ENCODE measurements around the gene PLRG1. TPM values are rescaled to one million over a fixed set of nuclear protein-coding genes. Genes with fewer than 3 reads are reported as not detected.

PLRG1 gene
- polyA plus RNA-seq, 1 donor (not counting 4 experiments of a cell fraction or from before 2014, with no cell fraction given) = 132 TPM

GRCh38 chr4:154516318-154517029 lies 33.7 kb downstream of the PLRG1 start:
- Histone ChIP-seq H3K27me3 (ENCODE audit: control insufficient read depth, extremely low read depth, insufficient read depth, low read length) (no peaks in the 10 kb centered on the region), H4K20me1 (ENCODE audit: control insufficient read depth, extremely low read depth, insufficient read depth, low read length) (no peaks in the 10 kb centered on the region), H3K9me1 (ENCODE audit: control insufficient read depth, extremely low read depth, insufficient read depth, low read length) (no peaks in the 10 kb centered on the region), H3K27ac (ENCODE audit: control insufficient read depth, insufficient read depth, low read length) (no peak overlapping the region), H3K9me3 (ENCODE audit: control insufficient read depth, low read depth, low read length) (no peaks in the 10 kb centered on the region), H3K79me2 (ENCODE audit: control insufficient read depth, insufficient read depth, low read length) (no peaks in the 10 kb centered on the region), H3K4me2 (ENCODE audit: control insufficient read depth, extremely low read depth, insufficient read depth, low read depth, low read length) (no peak overlapping the region), H3K4me1 (ENCODE audit: control insufficient read depth, extremely low read depth, insufficient read depth, low read length) (peaks cover 5% of the 10 kb centered on the region), H2AFZ (ENCODE audit: control insufficient read depth, low read length) (no peak overlapping the region), H3K9ac (ENCODE audit: control insufficient read depth, extremely low read depth, insufficient read depth, low read length) (no peak overlapping the region), H3K4me3 (ENCODE audit: control insufficient read depth in 2 of 3, extremely low read depth in 1 of 3, insufficient read depth in 2 of 3, low read depth in 1 of 3, low read length in 3 of 3) (no peak overlapping the region), H3K36me3 (ENCODE audit: control insufficient read depth in 2 of 2, extremely low read depth in 1 of 2, insufficient read depth in 2 of 2, low read length in 2 of 2) (no peaks in the 10 kb centered on the region)
- dilution Hi-C loops (cut with MboI; ENCODE audit: extremely low pct_ligation_motif_present, low sequenced_read_pairs) = no loop called here
- DNase-seq (ENCODE audit: low read depth, low spot score) (no peak), FAIRE-seq (no peak)
- no peak for TF ChIP-seq EZH2 (IDR thresholded peaks at IDR 0.05; ENCODE audit: low read length)
- TF ChIP-seq CTCF (optimal IDR thresholded peaks at IDR 0.05 in 1 of 3, IDR thresholded peaks at IDR 0.05 in 1 of 3, conservative IDR thresholded peaks at IDR 0.05 in 1 of 3; ENCODE audit: extremely low read depth in 1 of 3, insufficient read depth in 2 of 3, low read length in 3 of 3) = no peak

GRCh38 chr4:154511981-154512380 lies 38.2 kb downstream of the PLRG1 start:
- H3K9me3 ChIP-seq (ENCODE audit: control insufficient read depth, low read depth, low read length) = no peaks in the 10 kb centered on the region
- no peaks in the 10 kb centered on the region for H3K9me1 ChIP-seq (ENCODE audit: control insufficient read depth, extremely low read depth, insufficient read depth, low read length)
- H3K9ac ChIP-seq (ENCODE audit: control insufficient read depth, extremely low read depth, insufficient read depth, low read length) = no peak overlapping the region
- no peak overlapping the region for H2AFZ ChIP-seq (ENCODE audit: control insufficient read depth, low read length)
- H3K79me2 ChIP-seq (ENCODE audit: control insufficient read depth, insufficient read depth, low read length) = no peaks in the 10 kb centered on the region
- peaks cover 13% of the 10 kb centered on the region for H3K4me1 ChIP-seq (ENCODE audit: control insufficient read depth, extremely low read depth, insufficient read depth, low read length)
- no peaks in the 10 kb centered on the region for H4K20me1 ChIP-seq (ENCODE audit: control insufficient read depth, extremely low read depth, insufficient read depth, low read length)
- H3K4me2 ChIP-seq (ENCODE audit: control insufficient read depth, extremely low read depth, insufficient read depth, low read depth, low read length) = no peak overlapping the region
- no peak for DNase-seq (ENCODE audit: low read depth, low spot score)
- no peak for FAIRE-seq
- no peaks in the 10 kb centered on the region for H3K27me3 ChIP-seq (ENCODE audit: control insufficient read depth, extremely low read depth, insufficient read depth, low read length)
- no peak overlapping the region for H3K27ac ChIP-seq (ENCODE audit: control insufficient read depth, insufficient read depth, low read length)
- dilution Hi-C loops (cut with MboI; ENCODE audit: extremely low pct_ligation_motif_present, low sequenced_read_pairs) = no loop called here
- TF ChIP-seq CTCF (optimal IDR thresholded peaks at IDR 0.05 in 1 of 3, IDR thresholded peaks at IDR 0.05 in 1 of 3, conservative IDR thresholded peaks at IDR 0.05 in 1 of 3; ENCODE audit: extremely low read depth in 1 of 3, insufficient read depth in 2 of 3, low read length in 3 of 3) = no peak
- no peak for TF ChIP-seq EZH2 (IDR thresholded peaks at IDR 0.05; ENCODE audit: low read length)
- H3K36me3 ChIP-seq (ENCODE audit: control insufficient read depth in 2 of 2, extremely low read depth in 1 of 2, insufficient read depth in 2 of 2, low read length in 2 of 2) = no peaks in the 10 kb centered on the region
- no peak overlapping the region for H3K4me3 ChIP-seq (ENCODE audit: control insufficient read depth in 2 of 3, extremely low read depth in 1 of 3, insufficient read depth in 2 of 3, low read depth in 1 of 3, low read length in 3 of 3)
